Activated CD8-positive, alpha-beta memory T cell treated with anti-CD3 and anti-CD28 coated beads, Interleukin-2, amount 50 U/mL, for 1 hour (primary cell): ENCODE measurements around the gene ABCC8.
"Not testable (repeated sequence)": the region's sequence is repeated elsewhere in the genome, so short reads cannot be mapped to it uniquely, and the experiment has no call there.

Experiments used
- DNase-seq: peaks from one replicate; pipeline ENCODE4 v3.0.0-alpha.2; 2020; ENCODE audit errors: extremely low read depth

ABCC8 gene

GRCh38 chr11:17428925-17429324 lies 47.7 kb downstream of the ABCC8 start:
- no peak for DNase-seq

GRCh38 chr11:17428261-17428660 lies 48.4 kb downstream of the ABCC8 start:
- DNase-seq: no peak

- DNase-seq: not testable (repeated sequence)
Measured at GRCh38 chr11:17426233-17426632, 50.4 kb downstream of the ABCC8 start.

GRCh38 chr11:17423533-17424310 lies 52.9 kb downstream of the ABCC8 start:
- no peak for DNase-seq

- DNase-seq: no peak
Measured at GRCh38 chr11:17421781-17422180, 54.9 kb downstream of the ABCC8 start.

GRCh38 chr11:17418444-17419081 lies 58.1 kb downstream of the ABCC8 start:
- DNase-seq: no peak

GRCh38 chr11:17416492-17416891 lies 60.2 kb downstream of the ABCC8 start:
- DNase-seq: no peak

GRCh38 chr11:17415523-17416104 lies 61.0 kb downstream of the ABCC8 start:
- no peak for DNase-seq

- no peak for DNase-seq
Measured at GRCh38 chr11:17414992-17415391, 61.7 kb downstream of the ABCC8 start.

GRCh38 chr11:17414317-17414737 lies 62.3 kb downstream of the ABCC8 start:
- DNase-seq: no peak

GRCh38 chr11:17413414-17414316 lies 63.0 kb downstream of the ABCC8 start:
- DNase-seq: no peak

- no peak for DNase-seq
Measured at GRCh38 chr11:17412488-17413180, 64.0 kb downstream of the ABCC8 start.

- DNase-seq: no peak
Measured at GRCh38 chr11:17411418-17411817, 65.2 kb downstream of the ABCC8 start.

GRCh38 chr11:17410606-17411379 lies 65.9 kb downstream of the ABCC8 start:
- DNase-seq: no peak

GRCh38 chr11:17408641-17409040 lies 68.0 kb downstream of the ABCC8 start:
- no peak for DNase-seq

- DNase-seq: no peak
Measured at GRCh38 chr11:17408026-17408425, 68.6 kb downstream of the ABCC8 start.

- DNase-seq: no peak
Measured at GRCh38 chr11:17407575-17407974, 69.1 kb downstream of the ABCC8 start.

- no peak for DNase-seq
Measured at GRCh38 chr11:17406818-17407149, 69.9 kb downstream of the ABCC8 start.

GRCh38 chr11:17406082-17406817 lies 70.4 kb downstream of the ABCC8 start:
- no peak for DNase-seq
